Transverse colon (tissue), 4 donors: ENCODE measurements around the gene WBP1. TPM values are rescaled to one million over a fixed set of nuclear protein-coding genes. Genes with fewer than 3 reads are reported as not detected.
"Not testable (repeated sequence)": the region's sequence is repeated elsewhere in the genome, so short reads cannot be mapped to it uniquely, and the experiment has no call there.

Experiments used
- DNase-seq: peaks from one replicate; pipeline ENCODE4 v3.0.0-alpha.2; 2019
- H3K27ac ChIP-seq, 4 donors: fragments of 200-600 bp; sonication (generic); 2 replicates each; pipeline ENCODE4 v1.5.1; 2016 to 2018; ENCODE audit warnings: inconsistent platforms in 4 of 4
- H3K27me3 ChIP-seq: fragments of 200-600 bp; sonication (generic); 2 replicates; pipeline ENCODE4 v1.5.1; 2017; ENCODE audit warnings: inconsistent platforms
- H3K36me3 ChIP-seq, 4 donors: fragments of 200-600 bp; sonication (generic); 2 replicates each; pipeline ENCODE4 v1.5.1; 2017 to 2019; ENCODE audit warnings: inconsistent platforms in 4 of 4
- H3K4me1 ChIP-seq, 4 donors: fragments of 200-600 bp; sonication (generic); 2 replicates each; pipeline ENCODE4 v1.5.1; 2017 to 2020; ENCODE audit warnings: inconsistent platforms in 4 of 4
- H3K4me3 ChIP-seq, 4 donors: fragments of 200-600 bp; sonication (generic); 1 replicate in 1 of 4; 2 replicates in 3 of 4; pipeline versions ENCODE4 v1.5.1 to v1.6.1; 2017 to 2019; ENCODE audit warnings: inconsistent platforms in 4 of 4
- H3K9me3 ChIP-seq, 2 donors: fragments of 200-600 bp; sonication (generic); 2 replicates each; pipeline ENCODE4 v1.5.1; 2017 to 2019; ENCODE audit warnings: inconsistent platforms in 2 of 2
- EP300 ChIP-seq: sonication (generic); formaldehyde crosslinking; IDR thresholded peaks from one replicate; pipeline ENCODE4 v1.6.1; 2017; ENCODE audit warnings: antibody characterized with exemption, low read depth
- POLR2A ChIP-seq: fragments of 450-650 bp; IDR thresholded peaks from one replicate; pipeline ENCODE4 v1.6.1; 2016; ENCODE audit warnings: antibody characterized with exemption, mild to moderate bottlenecking, moderate library complexity
- POLR2AphosphoS5 ChIP-seq, 3 donors: sonication (generic); formaldehyde crosslinking; IDR thresholded peaks; one replicate each; pipeline ENCODE4 v1.6.1; 2016; ENCODE audit warnings: antibody characterized with exemption in 3 of 3
- WGBS, 2 donors: methylation state at CpG; one replicate each; pipeline ENCODE4 v1.1.5; 2018; ENCODE audit warnings: low coverage in 1 of 2; 5-methylcytosine and 5-hydroxymethylcytosine counted together
- in situ Hi-C, 4 donors: fragments of 200-750 bp; cut with MboI; loops; one replicate each; pipeline versions ENCODE4 v1.15.0 to v1.15.1; 2017; ENCODE audit warnings: low sequenced_read_pairs in 3 of 4, low pct_ligation_motif_present in 1 of 4, low pct_unique_long_range_greater_than_20kb in 1 of 4
- intact Hi-C: fragments of 100-400 bp; cut with DNase I; formaldehyde crosslinking; loops from one replicate; pipeline ENCODE4 v1.15.1; 2023; ENCODE audit warnings: low total_unique reads
- total RNA-seq, 4 donors: library from RNA; depleted of rRNA; stranded (reverse); fragments of >200 nt; gene quantifications; one replicate each; pipeline ENCODE4 v1.1.0, GENCODE V29; 2016
- TF ChIP-seq, protein P1 (sequence below), 5 experiments: fragments of 200-600 bp in 3 of 5; fragments of 450-650 bp in 2 of 5; sonication (generic) in 3 of 5; IDR thresholded peaks; 1 replicate in 2 of 5; 2 replicates in 3 of 5; pipeline ENCODE4 v1.5.1; 2016 to 2017; ENCODE audit warnings: antibody characterized with exemption in 5 of 5, inconsistent platforms in 3 of 5, mild to moderate bottlenecking in 2 of 5, moderate library complexity in 1 of 5

Gene WBP1
- total RNA-seq, 4 donors from 2014 or later: 59.5 to 101 (median 62.7) TPM

GRCh38 chr2:74454654-74455511, 3.4 kb upstream of the WBP1 start, which contains the start of gene INO80B:
TSS of gene INO80B (plus strand) at chr2:74455087. CDS start at chr2:74455117, 30 bp downstream.
- peak; percentile 97 for DNase-seq
- peak in 2 of 3 donors; percentile 69 to 72 for TF ChIP-seq POLR2AphosphoS5 (IDR thresholded peaks at IDR 0.05)
- no peak for TF ChIP-seq POLR2A
- Histone ChIP-seq H3K36me3 (no peaks in the 10 kb centered on the region), H3K9me3 (no peaks in the 10 kb centered on the region), H3K27ac (peak within 1 kb of the TSS; percentile 69 to 84 (median 78)), H3K27me3 (no peaks in the 10 kb centered on the region), H3K4me3 (peak within 1 kb of the TSS; percentile 48 to 70 (median 64)), H3K4me1 (peaks cover 21 to 32% (median 27%) of the 10 kb centered on the region in 4 donors)
- 0% methylated on average over 5 to 35 of the region's 40 CpGs for WGBS, 2 donors
- in situ Hi-C loops (no loop called here), intact Hi-C loops (no loop called here)

GRCh38 chr2:74457129-74457548, 1.1 kb upstream of the WBP1 start:
- Histone ChIP-seq H3K9me3 (no peaks in the 10 kb centered on the region), H3K4me1 (peaks cover 21 to 32% (median 27%) of the 10 kb centered on the region in 4 donors), H3K27ac (peak overlapping the region; percentile 96 to 99 (median 98)), H3K27me3 (no peaks in the 10 kb centered on the region), H3K4me3 (peak overlapping the region; percentile 55 to 70 (median 63)), H3K36me3 (no peaks in the 10 kb centered on the region)
- intact Hi-C loops (loop anchor here (1.0 kb wide), 1 partner anchor 16 kb away; no protein-coding TSS in a partner anchor), in situ Hi-C loops (no loop called here)
- WGBS, 2 donors: 1 to 3% methylated on average over 8 to 13 of the region's 27 CpGs
- TF ChIP-seq POLR2AphosphoS5 (IDR thresholded peaks at IDR 0.05) (no peak), POLR2A (no peak), EP300 (no peak)
- TF ChIP-seq, protein P1, sequence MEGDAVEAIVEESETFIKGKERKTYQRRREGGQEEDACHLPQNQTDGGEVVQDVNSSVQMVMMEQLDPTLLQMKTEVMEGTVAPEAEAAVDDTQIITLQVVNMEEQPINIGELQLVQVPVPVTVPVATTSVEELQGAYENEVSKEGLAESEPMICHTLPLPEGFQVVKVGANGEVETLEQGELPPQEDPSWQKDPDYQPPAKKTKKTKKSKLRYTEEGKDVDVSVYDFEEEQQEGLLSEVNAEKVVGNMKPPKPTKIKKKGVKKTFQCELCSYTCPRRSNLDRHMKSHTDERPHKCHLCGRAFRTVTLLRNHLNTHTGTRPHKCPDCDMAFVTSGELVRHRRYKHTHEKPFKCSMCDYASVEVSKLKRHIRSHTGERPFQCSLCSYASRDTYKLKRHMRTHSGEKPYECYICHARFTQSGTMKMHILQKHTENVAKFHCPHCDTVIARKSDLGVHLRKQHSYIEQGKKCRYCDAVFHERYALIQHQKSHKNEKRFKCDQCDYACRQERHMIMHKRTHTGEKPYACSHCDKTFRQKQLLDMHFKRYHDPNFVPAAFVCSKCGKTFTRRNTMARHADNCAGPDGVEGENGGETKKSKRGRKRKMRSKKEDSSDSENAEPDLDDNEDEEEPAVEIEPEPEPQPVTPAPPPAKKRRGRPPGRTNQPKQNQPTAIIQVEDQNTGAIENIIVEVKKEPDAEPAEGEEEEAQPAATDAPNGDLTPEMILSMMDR (IDR thresholded peaks at IDR 0.05): no peak
- no peak for DNase-seq

- H3K9me3 ChIP-seq: no peaks in the 10 kb centered on the region
- 0% methylated on average over 4 to 34 of the region's 46 CpGs for WGBS, 2 donors
- peak overlapping the region; percentile 96 to 99 (median 98) for H3K27ac ChIP-seq
- H3K27me3 ChIP-seq: no peaks in the 10 kb centered on the region
- peaks cover 21 to 32% (median 27%) of the 10 kb centered on the region in 4 donors for H3K4me1 ChIP-seq
- no peaks in the 10 kb centered on the region for H3K36me3 ChIP-seq
- no peak for TF ChIP-seq EP300
- TF ChIP-seq POLR2A: peak; percentile 93
- TF ChIP-seq, protein P1 (IDR thresholded peaks at IDR 0.05): peak in 1 of 5 experiments; percentile 20
- TF ChIP-seq POLR2AphosphoS5 (IDR thresholded peaks at IDR 0.05): peak; percentile 92 to 96 (median 96)
- intact Hi-C loops (loop anchor here (1.0 kb wide), 1 partner anchor 16 kb away; no protein-coding TSS in a partner anchor), in situ Hi-C loops (no loop called here)
- H3K4me3 ChIP-seq: peak overlapping the region; percentile 55 to 70 (median 63)
- peak; percentile 86 for DNase-seq
These were observed 598 bp upstream of the WBP1 start for GRCh38 chr2:74457549-74458131.

DNA sequence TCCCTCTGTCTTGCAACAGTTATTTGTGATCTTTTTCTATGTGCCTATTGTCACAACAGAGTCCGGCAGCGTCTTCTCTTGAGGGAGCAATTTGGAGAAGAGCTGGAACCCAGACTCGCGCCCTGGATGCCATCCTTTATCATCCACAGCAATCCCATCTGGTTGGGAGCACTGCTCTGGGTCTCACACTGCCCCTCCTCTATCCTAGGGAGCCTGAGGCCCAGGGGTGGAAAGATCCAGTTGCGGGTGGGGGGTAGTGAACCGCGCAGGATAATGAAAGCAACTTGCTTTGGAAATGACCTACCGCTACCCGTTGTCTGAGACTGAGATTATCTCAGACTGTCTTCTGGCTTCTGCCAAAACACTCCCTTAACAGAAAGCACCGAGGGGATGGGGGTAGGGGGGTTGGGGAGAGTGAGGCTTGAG, 713 bp downstream of the WBP1 start:
- H3K9me3 ChIP-seq: no peaks in the 10 kb centered on the region
- H3K4me3 ChIP-seq: peak overlapping the region; percentile 58 to 77 (median 62)
- no peaks in the 10 kb centered on the region for H3K36me3 ChIP-seq
- WGBS, 2 donors: 1% methylated on average over 10 of the region's 10 CpGs; no CpG with 5 or more reads in 1 of the 2 donors
- H3K27me3 ChIP-seq: no peaks in the 10 kb centered on the region
- DNase-seq: no peak
- peaks cover 22 to 35% (median 29%) of the 10 kb centered on the region in 4 donors for H3K4me1 ChIP-seq
- H3K27ac ChIP-seq: peak overlapping the region; percentile 84 to 99 (median 92)
- in situ Hi-C loops: no loop called here
- no peak for TF ChIP-seq POLR2AphosphoS5 (IDR thresholded peaks at IDR 0.05)
- TF ChIP-seq POLR2A: no peak
- no peak for TF ChIP-seq EP300
- intact Hi-C loops: no loop called here

- DNase-seq, intact Hi-C loops, in situ Hi-C loops, H3K4me3 ChIP-seq, H3K27ac ChIP-seq, H3K9me3 ChIP-seq, H3K36me3 ChIP-seq, H3K27me3 ChIP-seq: not testable (repeated sequence)
- WGBS, 2 donors: 72 to 92% methylated on average over 5 to 13 of the region's 13 CpGs
- peaks cover 29 to 42% (median 35%) of the 10 kb centered on the region in 4 donors for H3K4me1 ChIP-seq
These were observed 1.4 kb downstream of the WBP1 start for GRCh38 chr2:74459503-74460118.

GRCh38 chr2:74460187-74460586, 1.9 kb downstream of the WBP1 start:
- H3K4me1 ChIP-seq: peaks cover 30 to 42% (median 35%) of the 10 kb centered on the region in 4 donors
- DNase-seq, in situ Hi-C loops, H3K27ac ChIP-seq, H3K9me3 ChIP-seq, H3K4me3 ChIP-seq, H3K36me3 ChIP-seq, H3K27me3 ChIP-seq, intact Hi-C loops: not testable (repeated sequence)
- WGBS, 2 donors: 72% methylated on average over 10 of the region's 10 CpGs; no CpG with 5 or more reads in 1 of the 2 donors
